HCT116 (cell line): ENCODE measurements around the gene SLC22A6. TPM values are rescaled to one million over a fixed set of nuclear protein-coding genes. Genes with fewer than 3 reads are reported as not detected.
A peak's percentile ranks its signal among the peaks of the same experiment; 100 is the strongest.

ENCODE experiments used
- ATAC-seq: fragments of 200-7000 bp; cut with Tn5 transposase; 2 replicates; pipeline ENCODE4 v1.9.1; 2020; ENCODE audit warnings: mild to moderate bottlenecking, moderate library complexity
- BruUV-seq: library from RNA; stranded (reverse); fragments of 400-500 nt; replicated peaks from 2 replicates; lab custom pipeline; 2021; lab: Mats Ljungman, UMichigan
- CTCF ChIA-PET: fragments of 300-600 bp; sonication (Branson Sonifier 250); formaldehyde crosslinking; loops from one replicate; lab custom pipeline; 2021; ENCODE audit warnings: antibody characterized with exemption; lab: Charles Lee
- POLR2A ChIA-PET: fragments of 300-600, 350-600 bp; sonication (Branson Sonifier 250); formaldehyde crosslinking; loops from one replicate; lab custom pipeline; 2021; ENCODE audit warnings: antibody characterized with exemption; lab: Charles Lee
- RAD21 ChIA-PET, 2 experiments: fragments of 300-600 bp; sonication (Branson Sonifier 250); formaldehyde crosslinking; loops; one replicate each; lab custom pipeline; 2023; ENCODE audit warnings: low total read pairs in 2 of 2; ENCODE audit not compliant: uncharacterized antibody in 2 of 2, unreplicated experiment in 2 of 2, low non-redundant PET in 1 of 2; lab: Charles Lee
- DNase-seq: peaks from one replicate; pipeline ENCODE4 v3.0.0-alpha.2; 2010; ENCODE audit warnings: low read depth, low spot score
- H2AFZ ChIP-seq: fragments of 200-600 bp; shearing (Covaris generic), sonication (generic); 2 replicates; pipeline ENCODE4 v1.6.1; 2017; ENCODE audit warnings: low read depth, mixed run types, mixed read lengths, antibody characterized with exemption, low read length; ENCODE audit not compliant: poor library complexity, severe bottlenecking
- H3K27ac ChIP-seq: 2 replicates; pipeline ENCODE4 v1.5.1; 2012; ENCODE audit warnings: low read depth, low read length
- H3K27me3 ChIP-seq: fragments of 200-600 bp; sonication (generic); 2 replicates; pipeline ENCODE4 v1.6.1; 2016; ENCODE audit warnings: mixed run types, low read length, mixed read lengths; ENCODE audit not compliant: insufficient read depth
- H3K36me3 ChIP-seq, 2 experiments: fragments of 200-500 bp in 1 of 2; fragments of 200-600 bp in 1 of 2; sonication (Bioruptor generic) in 1 of 2; sonication (generic) in 1 of 2; 2 replicates each; pipeline versions ENCODE4 v1.5.1 to v1.6.1; 2014 to 2016; ENCODE audit warnings: low read length in 2 of 2, inconsistent platforms in 1 of 2, mixed read lengths in 1 of 2, mixed run types in 1 of 2; ENCODE audit not compliant: insufficient read depth in 2 of 2, control insufficient read depth in 1 of 2
- H3K4me1 ChIP-seq, 2 experiments: fragments of 200-600 bp in 1 of 2; sonication (generic) in 1 of 2; 2 replicates each; pipeline versions ENCODE4 v1.5.1 to v1.6.1; 2012 to 2017; ENCODE audit warnings: low read length in 2 of 2, inconsistent platforms in 1 of 2, mild to moderate bottlenecking in 1 of 2, mixed read lengths in 1 of 2, mixed run types in 1 of 2, moderate library complexity in 1 of 2; ENCODE audit not compliant: insufficient read depth in 2 of 2, control insufficient read depth in 1 of 2
- H3K4me2 ChIP-seq: fragments of 200-600 bp; sonication (generic); 2 replicates; pipeline ENCODE4 v1.6.1; 2017; ENCODE audit warnings: mixed run types, low read length, mixed read lengths
- H3K4me3 ChIP-seq, 2 experiments: fragments of 200-600 bp in 1 of 2; sonication (generic) in 1 of 2; replicated peaks in 1 of 2; 2 replicates each; pipeline ENCODE4 v1.5.1; 2011 to 2016; ENCODE audit warnings: low read length in 2 of 2, control low read depth in 1 of 2, low read depth in 1 of 2, mild to moderate bottlenecking in 1 of 2, mixed read lengths in 1 of 2, mixed run types in 1 of 2
- H3K79me2 ChIP-seq: fragments of 200-600 bp; sonication (generic); 2 replicates; pipeline ENCODE4 v1.6.1; 2017; ENCODE audit warnings: mild to moderate bottlenecking, mixed run types, low read length, moderate library complexity, mixed read lengths; ENCODE audit not compliant: insufficient read depth
- H3K9ac ChIP-seq: fragments of 200-600 bp; sonication (generic); 2 replicates; pipeline ENCODE4 v1.6.1; 2016; ENCODE audit warnings: low read length, mixed read lengths
- H3K9me2 ChIP-seq: fragments of 200-600 bp; sonication (generic), shearing (Covaris generic); 2 replicates; pipeline ENCODE4 v1.6.1; 2017; ENCODE audit warnings: mixed run types, mild to moderate bottlenecking, moderate library complexity; ENCODE audit not compliant: insufficient read depth
- H3K9me3 ChIP-seq, 2 experiments: fragments of 200-500 bp in 1 of 2; fragments of 200-600 bp in 1 of 2; sonication (Bioruptor generic) in 1 of 2; sonication (generic) in 1 of 2; 2 replicates each; pipeline ENCODE4 v1.6.1; 2014 to 2017; ENCODE audit warnings: low read length in 2 of 2, mixed read lengths in 2 of 2, inconsistent platforms in 1 of 2, low read depth in 1 of 2, mild to moderate bottlenecking in 1 of 2, mixed run types in 1 of 2, moderate library complexity in 1 of 2; ENCODE audit not compliant: control insufficient read depth in 1 of 2, insufficient read depth in 1 of 2
- H4K20me1 ChIP-seq: fragments of 200-600 bp; sonication (generic), shearing (Covaris generic); 2 replicates; pipeline ENCODE4 v1.6.1; 2017; ENCODE audit warnings: mixed run types, mild to moderate bottlenecking, moderate library complexity; ENCODE audit not compliant: insufficient read depth
- CEBPB ChIP-seq: IDR thresholded peaks from 2 replicates; pipeline ENCODE4 v1.6.1; 2012; ENCODE audit warnings: low read depth
- CTCF ChIP-seq, 3 experiments: fragments of 200-600 bp in 1 of 3; sonication (generic) in 1 of 3; IDR thresholded peaks in 2 of 3; conservative IDR thresholded peaks in 1 of 3; 2 replicates each; pipeline ENCODE4 v1.5.1; 2012 to 2017; ENCODE audit warnings: low read depth in 2 of 3, low read length in 2 of 3, antibody characterized with exemption in 1 of 3, borderline replicate concordance in 1 of 3, control low read depth in 1 of 3, mild to moderate bottlenecking in 1 of 3, mixed read lengths in 1 of 3, mixed run types in 1 of 3, moderate library complexity in 1 of 3; ENCODE audit not compliant: insufficient read depth in 1 of 3
- ELF1 ChIP-seq: IDR thresholded peaks from 2 replicates; pipeline ENCODE4 v1.6.1; 2012; ENCODE audit warnings: low read depth, borderline replicate concordance
- EZH2 ChIP-seq: fragments of 200-600 bp; sonication (generic); IDR thresholded peaks from 2 replicates; pipeline ENCODE4 v1.6.1; 2017; ENCODE audit warnings: antibody characterized with exemption, mixed run types
- EZH2phosphoT487 ChIP-seq: fragments of 200-600 bp; IDR thresholded peaks from 2 replicates; pipeline ENCODE4 v1.6.1; 2018; ENCODE audit warnings: antibody characterized with exemption, borderline replicate concordance
- JUND ChIP-seq: IDR thresholded peaks from 2 replicates; pipeline ENCODE4 v1.6.1; 2012
- MAX ChIP-seq: IDR thresholded peaks from 2 replicates; pipeline ENCODE4 v1.6.1; 2012
- POLR2A ChIP-seq: IDR thresholded peaks from 2 replicates; pipeline ENCODE4 v1.7.0; 2011; ENCODE audit warnings: borderline replicate concordance; ENCODE audit not compliant: insufficient read depth, insufficient read length; ENCODE audit errors: extremely low read depth
- RAD21 ChIP-seq: IDR thresholded peaks from 2 replicates; pipeline ENCODE4 v1.6.1; 2012; ENCODE audit warnings: low read depth, mild to moderate bottlenecking
- REST ChIP-seq: IDR thresholded peaks from 2 replicates; pipeline ENCODE4 v1.6.1; 2012; ENCODE audit warnings: low read depth
- SP1 ChIP-seq: IDR thresholded peaks from 2 replicates; pipeline ENCODE4 v1.6.1; 2012; ENCODE audit warnings: low read depth
- TCF7L2 ChIP-seq: IDR thresholded peaks from 2 replicates; pipeline ENCODE4 v1.7.0; 2011; ENCODE audit warnings: borderline replicate concordance, inconsistent platforms; ENCODE audit not compliant: insufficient read depth, insufficient read length; ENCODE audit errors: extremely low read depth
- YY1 ChIP-seq: IDR thresholded peaks from 2 replicates; pipeline ENCODE4 v1.6.1; 2011; ENCODE audit warnings: low read length, low read depth, moderate library complexity, mild to moderate bottlenecking; ENCODE audit not compliant: insufficient replicate concordance; ENCODE audit errors: extremely low read depth
- ZBTB33 ChIP-seq: IDR thresholded peaks from 2 replicates; pipeline ENCODE4 v1.6.1; 2011; ENCODE audit warnings: mild to moderate bottlenecking, low read length, moderate library complexity; ENCODE audit not compliant: insufficient replicate concordance; ENCODE audit errors: extremely low read depth
- ZFX ChIP-seq: fragments of 450-650 bp; IDR thresholded peaks from 2 replicates; pipeline ENCODE4 v1.6.1; 2017
- ZNF274 ChIP-seq: fragments of 200-500 bp; sonication (Bioruptor generic); IDR thresholded peaks from 2 replicates; pipeline ENCODE4 v1.6.1; 2014; ENCODE audit warnings: mild to moderate bottlenecking, low read depth, low read length, inconsistent platforms
- intact Hi-C: fragments of 100-400 bp; cut with micrococcal nuclease; formaldehyde crosslinking; loops from 2 replicates; pipeline ENCODE4 v1.10.0; 2022
- total RNA-seq: library from RNA; stranded (reverse); gene quantifications from one replicate; pipeline ENCODE4 v1.2.1, GENCODE V29; 2021; ENCODE audit not compliant: unreplicated experiment

SLC22A6 gene
- total RNA-seq, 1 experiment from 2014 or later = not detected

GRCh38 chr11:62931499-62932278, 53.1 kb downstream of the SLC22A6 start (continued):
- TF ChIP-seq JUND = no peak; the same call in 1 of the 2 replicates

- CTCF ChIA-PET = interaction anchor here (1.2 to 1.5 kb wide), 3 partner anchors 25 to 93 kb away, joined by 3 to 4 read pairs (median 3); no protein-coding TSS in a partner anchor
- H3K36me3 ChIP-seq = no peaks in the 10 kb centered on the region
- TF ChIP-seq JUND (no peak), CTCF (IDR thresholded peaks at IDR 0.05 in 2 of 3, conservative IDR thresholded peaks at IDR 0.05 in 1 of 3; ENCODE audit: borderline replicate concordance in 1 of 3, insufficient read depth in 1 of 3, low read depth in 2 of 3, low read length in 2 of 3) (no peak), ELF1 (no peak), REST (no peak), YY1 (no peak), TCF7L2 (no peak), CEBPB (no peak), SP1 (no peak), ZFX (no peak), ZBTB33 (no peak), EZH2 (no peak), RAD21 (no peak), ZNF274 (no peak), EZH2phosphoT487 (no peak), MAX (no peak), POLR2A (no peak)
These were observed 54.1 kb downstream of the SLC22A6 start for GRCh38 chr11:62930666-62931065.

More at GRCh38 chr11:62930666-62931065, 54.1 kb downstream of the SLC22A6 start:
- peaks cover 12 to 16% of the 10 kb centered on the region in 2 experiments for H3K4me1 ChIP-seq
- no TSS peak for BruUV-seq
- H3K9me2 ChIP-seq = no peaks in the 10 kb centered on the region
- H3K27ac ChIP-seq = no peak overlapping the region
- ATAC-seq (no peak), DNase-seq (no peak)
- H4K20me1 ChIP-seq = no peaks in the 10 kb centered on the region
- no peaks in the 10 kb centered on the region for H3K27me3 ChIP-seq
- peak overlapping the region; percentile 62; the same call in 1 of the 2 replicates for H3K4me2 ChIP-seq
- no peak overlapping the region for H3K9ac ChIP-seq
- ChIA-PET RAD21 (no interaction called here), POLR2A (interaction anchor here (1.0 to 1.4 kb wide), 2 partner anchors 16 to 89 kb away, joined by 3 to 4 read pairs; no protein-coding TSS in a partner anchor)
- H3K79me2 ChIP-seq = no peaks in the 10 kb centered on the region
- H3K9me3 ChIP-seq = no peaks in the 10 kb centered on the region
- no peak overlapping the region for H2AFZ ChIP-seq
- intact Hi-C loops = loop anchor here (5.0 kb wide), 1 partner anchor 47 kb away; no protein-coding TSS in a partner anchor
- no peak overlapping the region for H3K4me3 ChIP-seq
